Upper lobe of right lung (tissue), 1 donor: ENCODE measurements around the gene PSTK. TPM values are rescaled to one million over a fixed set of nuclear protein-coding genes. Genes with fewer than 3 reads are reported as not detected.
A peak's percentile ranks its signal among the peaks of the same experiment; 100 is the strongest.

Experiments used
- ATAC-seq: fragments of 200-7000 bp; cut with Tn5 transposase; one replicate; pipeline ENCODE4 v1.9.1; 2020; ENCODE audit warnings: mild to moderate bottlenecking, moderate library complexity
- DNase-seq: peaks from one replicate; pipeline ENCODE4 v3.0.0-alpha.2; 2020
- H3K27ac ChIP-seq: fragments of 200-600 bp; one replicate; pipeline ENCODE4 v1.8.0; 2022
- H3K27me3 ChIP-seq: fragments of 200-600 bp; one replicate; pipeline ENCODE4 v1.8.0; 2022; ENCODE audit warnings: mild to moderate bottlenecking
- H3K36me3 ChIP-seq: fragments of 200-600 bp; one replicate; pipeline ENCODE4 v1.8.0; 2022
- H3K4me1 ChIP-seq: fragments of 200-600 bp; one replicate; pipeline ENCODE4 v1.8.0; 2022
- H3K4me3 ChIP-seq: fragments of 200-600 bp; one replicate; pipeline ENCODE4 v1.8.0; 2022; ENCODE audit warnings: mild to moderate bottlenecking
- H3K9me3 ChIP-seq: fragments of 200-600 bp; one replicate; pipeline ENCODE4 v1.8.0; 2022
- CTCF ChIP-seq: fragments of 200-600 bp; IDR thresholded peaks from one replicate; pipeline ENCODE4 v1.8.0; 2022; ENCODE audit warnings: antibody characterized with exemption
- intact Hi-C: fragments of 100-400 bp; cut with DNase I; formaldehyde crosslinking; loops from one replicate; pipeline ENCODE4 v1.11.0; 2022
- total RNA-seq: library from RNA; stranded (reverse); fragmentation: NEBNext Ultra II Directional; extraction: Animal tissue kit (Norgen Biotek cat#: 25700); gene quantifications from one replicate; pipeline ENCODE4 v1.2.1, GENCODE V29; 2021
- donor health status: DM: no; HTN: yes; CAD: no; lungs with severe emphysema.

Gene PSTK
- total RNA-seq, 1 donor from 2014 or later: 2.5 TPM

GRCh38 chr10:123018531-123018930, 38.3 kb downstream of the PSTK start:
- no peak for ATAC-seq
- Histone ChIP-seq H3K4me1 (no peaks in the 10 kb centered on the region), H3K27me3 (no peaks in the 10 kb centered on the region), H3K36me3 (no peaks in the 10 kb centered on the region), H3K9me3 (no peaks in the 10 kb centered on the region), H3K4me3 (no peak overlapping the region), H3K27ac (no peak overlapping the region)
- intact Hi-C loops: no loop called here
- no peak for DNase-seq
- TF ChIP-seq CTCF: no peak

GRCh38 chr10:123019264-123019663, 39.1 kb downstream of the PSTK start:
- intact Hi-C loops: no loop called here
- no peak overlapping the region for H3K4me3 ChIP-seq
- H3K9me3 ChIP-seq: no peaks in the 10 kb centered on the region
- no peaks in the 10 kb centered on the region for H3K27me3 ChIP-seq
- no peak for TF ChIP-seq CTCF
- H3K36me3 ChIP-seq: no peaks in the 10 kb centered on the region
- DNase-seq: no peak
- H3K27ac ChIP-seq: no peak overlapping the region
- H3K4me1 ChIP-seq: no peaks in the 10 kb centered on the region
- no peak for ATAC-seq

- no peak for TF ChIP-seq CTCF
- intact Hi-C loops: no loop called here
- Histone ChIP-seq H3K27me3 (no peaks in the 10 kb centered on the region), H3K27ac (no peak overlapping the region), H3K4me3 (no peak overlapping the region), H3K9me3 (no peaks in the 10 kb centered on the region), H3K36me3 (no peaks in the 10 kb centered on the region), H3K4me1 (no peaks in the 10 kb centered on the region)
- DNase-seq (no peak), ATAC-seq (no peak)
These were observed 39.9 kb downstream of the PSTK start for GRCh38 chr10:123019941-123020703.

- H3K36me3 ChIP-seq: no peaks in the 10 kb centered on the region
- H3K4me3 ChIP-seq: no peak overlapping the region
- peak; percentile 25 for TF ChIP-seq CTCF
- H3K27me3 ChIP-seq: no peaks in the 10 kb centered on the region
- intact Hi-C loops: no loop called here
- ATAC-seq: no peak
- H3K27ac ChIP-seq: no peak overlapping the region
- no peaks in the 10 kb centered on the region for H3K4me1 ChIP-seq
- no peak for DNase-seq
- no peaks in the 10 kb centered on the region for H3K9me3 ChIP-seq
These were observed 41.3 kb downstream of the PSTK start for GRCh38 chr10:123021517-123021916.

GRCh38 chr10:123024540-123024939, 44.3 kb downstream of the PSTK start:
- H3K27ac ChIP-seq: no peak overlapping the region
- no peak overlapping the region for H3K4me3 ChIP-seq
- TF ChIP-seq CTCF: no peak
- H3K4me1 ChIP-seq: no peaks in the 10 kb centered on the region
- no peaks in the 10 kb centered on the region for H3K9me3 ChIP-seq
- no peaks in the 10 kb centered on the region for H3K36me3 ChIP-seq
- ATAC-seq: no peak
- DNase-seq: no peak
- no peaks in the 10 kb centered on the region for H3K27me3 ChIP-seq
- intact Hi-C loops: no loop called here

- DNase-seq (no peak), ATAC-seq (no peak)
- Histone ChIP-seq H3K27me3 (no peaks in the 10 kb centered on the region), H3K9me3 (no peaks in the 10 kb centered on the region), H3K27ac (no peak overlapping the region), H3K4me3 (no peak overlapping the region), H3K4me1 (no peaks in the 10 kb centered on the region), H3K36me3 (no peaks in the 10 kb centered on the region)
- no peak for TF ChIP-seq CTCF
- intact Hi-C loops: no loop called here
These were observed 46.1 kb downstream of the PSTK start for GRCh38 chr10:123026302-123026701.
